ENCODE measurements around the gene NUP93. TPM values are rescaled to one million over a fixed set of nuclear protein-coding genes. Genes with fewer than 3 reads are reported as not detected.

The NUP93 gene
- total and polyA plus RNA-seq, 4 experiments from 2014 or later, result 48.0 to 73.2 (median 59.8) TPM

GRCh38 chr16:56722200-56722842 lies 7.6 kb upstream of the NUP93 start:
- H3K27me3 Mint-ChIP-seq, result peaks cover 0 to 3% of the 10 kb centered on the region in 2 donors
- peaks cover 0 to 4% (median 0%) of the 10 kb centered on the region in 4 donors for H3K4me1 Mint-ChIP-seq
- H3K4me1 ChIP-seq (ENCODE audit: insufficient read depth, low read length), result no peaks in the 10 kb centered on the region
- no peaks in the 10 kb centered on the region for H3K9me3 Mint-ChIP-seq
- no peak for DNase-seq
- H3K9me3 ChIP-seq (ENCODE audit: control insufficient read depth in 1 of 2, low read length in 2 of 2), result no peaks in the 10 kb centered on the region
- no peaks in the 10 kb centered on the region for H3K27me3 ChIP-seq (ENCODE audit: insufficient read depth, low read length)
- intact Hi-C loops (cut with micrococcal nuclease), result loop anchor here (10.0 kb wide), 1 partner anchor 212 kb away; the partner anchor contains the start of gene HERPUD1
- ChIA-PET CTCF (ENCODE audit: partially characterized antibody) (interaction anchor here (0.7 kb wide), 1 partner anchor 145 kb away, joined by 3 read pairs; no protein-coding TSS in a partner anchor), POLR2A (ENCODE audit: partially characterized antibody) (no interaction called here)
- H3K4me3 Mint-ChIP-seq, result no peak overlapping the region
- H3K27ac ChIP-seq (ENCODE audit: low read depth, low read length), result no peak overlapping the region
- H3K4me3 ChIP-seq (ENCODE audit: low read length in 2 of 2), result no peak overlapping the region
- no peaks in the 10 kb centered on the region for H3K36me3 ChIP-seq (ENCODE audit: insufficient read depth, low read length)
- no peaks in the 10 kb centered on the region for H3K36me3 Mint-ChIP-seq
- no peak overlapping the region for H3K27ac Mint-ChIP-seq

DNA sequence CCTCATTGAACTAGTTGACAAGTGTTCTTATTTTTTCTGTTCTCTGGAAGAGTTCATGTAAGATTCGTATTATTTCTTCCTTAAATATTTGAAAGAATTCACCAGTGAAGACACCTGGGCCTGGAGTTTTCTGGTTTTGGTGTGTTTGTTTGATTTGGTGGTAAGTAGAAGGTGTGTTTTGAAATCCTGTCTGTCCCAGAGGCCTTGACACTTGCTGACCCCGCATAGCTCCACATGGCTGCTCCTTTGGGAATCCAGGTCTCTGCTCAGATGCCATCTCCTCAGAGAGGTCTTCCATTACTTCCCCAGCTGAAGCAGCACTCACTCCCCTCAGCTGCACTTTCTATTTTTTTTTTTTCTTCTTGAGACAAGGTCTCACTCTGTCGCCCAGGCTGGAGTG lies 5.7 kb upstream of the NUP93 start:
- ChIA-PET CTCF (ENCODE audit: partially characterized antibody) (no interaction called here), POLR2A (ENCODE audit: partially characterized antibody) (no interaction called here)
- Histone ChIP-seq H3K27me3 (ENCODE audit: insufficient read depth, low read length) (no peaks in the 10 kb centered on the region), H3K36me3 (ENCODE audit: insufficient read depth, low read length) (no peaks in the 10 kb centered on the region), H3K9me3 (ENCODE audit: control insufficient read depth in 1 of 2, low read length in 2 of 2) (no peaks in the 10 kb centered on the region), H3K4me3 (ENCODE audit: low read length in 2 of 2) (no peak overlapping the region), H3K27ac (ENCODE audit: low read depth, low read length) (no peak overlapping the region), H3K4me1 (ENCODE audit: insufficient read depth, low read length) (peaks cover 9% of the 10 kb centered on the region)
- Mint-ChIP-seq H3K4me3 (no peak overlapping the region), H3K27me3 (peaks cover 0 to 3% of the 10 kb centered on the region in 2 donors), H3K9me3 (no peaks in the 10 kb centered on the region), H3K4me1 (peaks cover 5 to 15% (median 7%) of the 10 kb centered on the region in 4 donors), H3K27ac (peak overlapping the region in 1 of 7 donors; percentile 37), H3K36me3 (no peaks in the 10 kb centered on the region)
- no peak for DNase-seq
- intact Hi-C loops (cut with micrococcal nuclease), result loop anchor here (10.0 kb wide), 1 partner anchor 211 kb away; the partner anchor contains the start of gene HERPUD1

DNA sequence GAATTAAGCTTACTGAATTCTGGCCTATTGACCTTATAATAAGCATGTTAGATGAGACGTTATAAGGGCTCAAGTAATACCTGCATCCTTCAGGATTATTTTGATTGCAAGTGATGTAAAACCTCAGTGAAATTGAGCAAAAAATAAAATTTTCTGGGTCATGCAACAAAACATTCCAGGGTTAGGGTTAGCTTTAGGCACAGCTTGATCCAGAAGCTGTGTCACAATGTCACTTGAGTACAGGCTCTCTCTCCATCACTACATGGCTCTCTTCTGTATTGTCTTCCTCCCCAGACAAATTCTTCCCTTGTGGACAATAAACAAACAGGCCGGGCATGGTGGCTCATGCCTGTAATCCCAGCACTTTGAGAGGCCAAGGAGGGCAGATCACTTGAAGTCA lies 3.6 kb upstream of the NUP93 start:
- CTCF ChIA-PET (ENCODE audit: partially characterized antibody), result no interaction called here
- Mint-ChIP-seq H3K36me3 (peaks cover 0 to 3% of the 10 kb centered on the region in 2 donors), H3K27me3 (peaks cover 0 to 3% of the 10 kb centered on the region in 2 donors), H3K4me3 (no peak overlapping the region), H3K9me3 (no peaks in the 10 kb centered on the region), H3K27ac (no peak overlapping the region), H3K4me1 (peaks cover 13 to 36% (median 14%) of the 10 kb centered on the region in 4 donors)
- H3K4me3 ChIP-seq (ENCODE audit: low read length in 2 of 2), result no peak overlapping the region
- H3K27me3 ChIP-seq (ENCODE audit: insufficient read depth, low read length), result no peaks in the 10 kb centered on the region
- H3K36me3 ChIP-seq (ENCODE audit: insufficient read depth, low read length), result no peaks in the 10 kb centered on the region
- H3K27ac ChIP-seq (ENCODE audit: low read depth, low read length), result no peak overlapping the region
- POLR2A ChIA-PET (ENCODE audit: partially characterized antibody), result no interaction called here
- intact Hi-C loops (cut with micrococcal nuclease), result loop anchor here (10.0 kb wide), 1 partner anchor 209 kb away; the partner anchor contains the start of gene HERPUD1
- no peak for DNase-seq
- no peaks in the 10 kb centered on the region for H3K9me3 ChIP-seq (ENCODE audit: control insufficient read depth in 1 of 2, low read length in 2 of 2)
- H3K4me1 ChIP-seq (ENCODE audit: insufficient read depth, low read length), result peaks cover 24% of the 10 kb centered on the region

DNA sequence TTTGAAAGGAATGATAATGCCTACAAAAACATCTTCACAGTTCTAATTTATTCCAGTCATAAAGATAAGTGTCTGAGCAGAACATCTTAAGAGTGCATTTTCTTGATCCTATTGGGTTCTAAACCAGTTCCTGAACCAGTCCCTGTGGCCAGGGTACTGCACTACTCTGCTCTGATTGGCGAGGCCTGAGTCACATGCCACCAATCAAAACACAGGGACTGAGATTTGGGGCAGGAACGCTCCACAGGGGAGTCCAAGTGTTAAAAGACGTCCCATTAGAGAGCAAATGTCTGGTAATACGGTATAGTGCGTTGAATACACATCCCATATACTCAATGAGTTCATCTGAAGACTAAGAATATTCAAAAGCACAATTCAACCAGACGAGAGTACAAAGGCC lies 3.0 kb upstream of the NUP93 start:
- Histone ChIP-seq H3K9me3 (ENCODE audit: control insufficient read depth in 1 of 2, low read length in 2 of 2) (no peaks in the 10 kb centered on the region), H3K27ac (ENCODE audit: low read depth, low read length) (no peak overlapping the region), H3K4me3 (ENCODE audit: low read length in 2 of 2) (no peak overlapping the region), H3K4me1 (ENCODE audit: insufficient read depth, low read length) (peaks cover 28% of the 10 kb centered on the region), H3K27me3 (ENCODE audit: insufficient read depth, low read length) (no peaks in the 10 kb centered on the region), H3K36me3 (ENCODE audit: insufficient read depth, low read length) (no peaks in the 10 kb centered on the region)
- intact Hi-C loops (cut with micrococcal nuclease), result loop anchor here (10.0 kb wide), 1 partner anchor 208 kb away; the partner anchor contains the start of gene HERPUD1
- H3K4me1 Mint-ChIP-seq, result peaks cover 13 to 36% (median 14%) of the 10 kb centered on the region in 4 donors
- peak overlapping the region in 1 of 8 donors; percentile 35 for H3K4me3 Mint-ChIP-seq
- CTCF ChIA-PET (ENCODE audit: partially characterized antibody), result no interaction called here
- peaks cover 0 to 3% of the 10 kb centered on the region in 2 donors for H3K27me3 Mint-ChIP-seq
- peaks cover 0 to 3% of the 10 kb centered on the region in 2 donors for H3K36me3 Mint-ChIP-seq
- no peak for DNase-seq
- POLR2A ChIA-PET (ENCODE audit: partially characterized antibody), result no interaction called here
- H3K9me3 Mint-ChIP-seq, result no peaks in the 10 kb centered on the region
- no peak overlapping the region for H3K27ac Mint-ChIP-seq

DNA sequence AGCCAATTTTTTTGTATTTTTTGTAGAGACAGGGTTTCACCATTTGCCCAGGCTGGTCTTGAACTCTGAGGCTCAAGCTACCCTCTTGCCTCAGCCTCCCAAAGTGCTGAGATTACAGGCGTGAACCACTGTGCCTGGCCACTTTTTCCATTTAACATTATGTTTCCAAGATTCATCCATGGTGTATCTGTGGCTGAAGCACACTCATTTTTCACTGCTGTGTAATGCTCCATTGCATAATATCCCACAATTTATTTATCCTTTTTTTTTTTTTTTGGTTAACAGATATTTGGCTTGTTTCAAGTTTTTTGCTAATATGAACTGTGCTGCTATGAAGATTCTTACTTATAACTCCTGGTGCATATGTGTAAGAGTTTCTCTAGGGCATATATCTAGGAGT lies 1.9 kb upstream of the NUP93 start:
- Histone ChIP-seq H3K4me1 (ENCODE audit: insufficient read depth, low read length) (peaks cover 35% of the 10 kb centered on the region), H3K27me3 (ENCODE audit: insufficient read depth, low read length) (no peaks in the 10 kb centered on the region), H3K9me3 (ENCODE audit: control insufficient read depth in 1 of 2, low read length in 2 of 2) (no peaks in the 10 kb centered on the region), H3K36me3 (ENCODE audit: insufficient read depth, low read length) (no peaks in the 10 kb centered on the region), H3K27ac (ENCODE audit: low read depth, low read length) (no peak overlapping the region), H3K4me3 (ENCODE audit: low read length in 2 of 2) (no peak overlapping the region)
- CTCF ChIA-PET (ENCODE audit: partially characterized antibody), result interaction anchor here (2.6 kb wide), 1 partner anchor 26 kb away, joined by 14 read pairs; no protein-coding TSS in a partner anchor
- intact Hi-C loops (cut with micrococcal nuclease), result loop anchor here (10.0 kb wide), 1 partner anchor 207 kb away; the partner anchor contains the start of gene HERPUD1
- H3K4me3 Mint-ChIP-seq, result peak overlapping the region in 1 of 8 donors; percentile 95
- POLR2A ChIA-PET (ENCODE audit: partially characterized antibody), result interaction anchor here (0.6 to 1.7 kb wide), 3 partner anchors 11 to 1467 kb away, joined by 3 to 4 read pairs (median 3); partner anchors contain the start of genes NUDT21 and OGFOD1
- H3K36me3 Mint-ChIP-seq, result peaks cover 0 to 3% of the 10 kb centered on the region in 2 donors
- H3K27me3 Mint-ChIP-seq, result no peaks in the 10 kb centered on the region
- H3K4me1 Mint-ChIP-seq, result peaks cover 13 to 36% (median 14%) of the 10 kb centered on the region in 4 donors
- no peak for DNase-seq
- no peaks in the 10 kb centered on the region for H3K9me3 Mint-ChIP-seq
- peak overlapping the region in 1 of 7 donors; percentile 82 for H3K27ac Mint-ChIP-seq

GRCh38 chr16:56728980-56729734 lies 772 bp upstream of the NUP93 start:
- intact Hi-C loops (cut with micrococcal nuclease), result loop anchor here (10.0 kb wide), 1 partner anchor 206 kb away; the partner anchor contains the start of gene HERPUD1

More at GRCh38 chr16:56728980-56729734, 772 bp upstream of the NUP93 start:
- DNase-seq, result no peak
- Mint-ChIP-seq H3K4me1 (peaks cover 13 to 36% (median 14%) of the 10 kb centered on the region in 4 donors), H3K27ac (peak overlapping the region in 6 of 7 donors; percentile 82 to 98 (median 96)), H3K4me3 (peak overlapping the region in 4 of 8 donors; percentile 85 to 95 (median 93)), H3K9me3 (no peaks in the 10 kb centered on the region), H3K36me3 (peaks cover 0 to 3% of the 10 kb centered on the region in 2 donors), H3K27me3 (no peaks in the 10 kb centered on the region)
- Histone ChIP-seq H3K4me3 (ENCODE audit: low read length in 2 of 2) (peak overlapping the region; percentile 76 to 81), H3K27me3 (ENCODE audit: insufficient read depth, low read length) (no peaks in the 10 kb centered on the region), H3K4me1 (ENCODE audit: insufficient read depth, low read length) (peaks cover 35% of the 10 kb centered on the region), H3K27ac (ENCODE audit: low read depth, low read length) (peak overlapping the region; percentile 70), H3K9me3 (ENCODE audit: control insufficient read depth in 1 of 2, low read length in 2 of 2) (no peaks in the 10 kb centered on the region), H3K36me3 (ENCODE audit: insufficient read depth, low read length) (no peaks in the 10 kb centered on the region)
- ChIA-PET POLR2A (ENCODE audit: partially characterized antibody) (interaction anchor here (0.7 to 1.7 kb wide), 3 partner anchors 20 to 278 kb away, joined by 3 to 6 read pairs (median 4); partner anchors contain the start of genes NUDT21 and OGFOD1), CTCF (ENCODE audit: partially characterized antibody) (interaction anchor here (2.6 kb wide), 1 partner anchor 28 kb away, joined by 14 read pairs; no protein-coding TSS in a partner anchor)
